A549 (cell line): Measurements from ENCODE around the gene CHPF.

ENCODE experiments used
- CTCF ChIP-seq: fragments of >200 bp; sonication (Bioruptor Twin); formaldehyde crosslinking; IDR thresholded peaks from 3 replicates; pipeline ENCODE4 v1.5.1; 2016
- FOSL2 ChIP-seq, 2 experiments: fragments of 450-650 bp in 1 of 2; fragments of >200 bp in 1 of 2; sonication (Bioruptor Twin) in 1 of 2; formaldehyde crosslinking; IDR thresholded peaks; 2 replicates each; pipeline versions ENCODE4 v1.5.0 to v1.6.1; 2016 to 2020; ENCODE audit warnings: mild to moderate bottlenecking in 1 of 2, moderate library complexity in 1 of 2
- HMGXB4 ChIP-seq: fragments of 250-450 bp; sonication (Bioruptor Pico); IDR thresholded peaks from 2 replicates; pipeline ENCODE4 v1.5.0; 2021; ENCODE audit warnings: mild to moderate bottlenecking, moderate library complexity, borderline replicate concordance
- HOXB13 ChIP-seq: fragments of 250-450 bp; sonication (Bioruptor Pico); IDR thresholded peaks from 2 replicates; pipeline ENCODE4 v1.5.0; 2020; ENCODE audit warnings: low read depth, mild to moderate bottlenecking, moderate library complexity
- KDM1A ChIP-seq: fragments of 200-600 bp; sonication (generic); IDR thresholded peaks from 2 replicates; pipeline ENCODE4 v1.6.1; 2016; ENCODE audit warnings: low read depth, mild to moderate bottlenecking
- MAX ChIP-seq: IDR thresholded peaks from 2 replicates; pipeline ENCODE4 v1.6.1; 2012
- MYC ChIP-seq: IDR thresholded peaks from 2 replicates; pipeline ENCODE4 v1.6.1; 2012; ENCODE audit warnings: mild to moderate bottlenecking, inconsistent platforms, low read length, improper control_type of control experiment, borderline replicate concordance
- POLR2A ChIP-seq: IDR thresholded peaks from 2 replicates; pipeline ENCODE4 v1.6.1; 2012; ENCODE audit warnings: mild to moderate bottlenecking, low read length
- POLR2AphosphoS2 ChIP-seq: conservative IDR thresholded peaks from 2 replicates; pipeline ENCODE4 v1.6.1; 2012; ENCODE audit warnings: low read length, improper control_type of control experiment, inconsistent platforms
- REST ChIP-seq: fragments of 200-600 bp; sonication (generic); IDR thresholded peaks from 2 replicates; pipeline ENCODE4 v1.6.1; 2016; ENCODE audit warnings: antibody characterized with exemption, mild to moderate bottlenecking, moderate library complexity

GRCh38 chr2:219496247-219496824 is 47.3 kb downstream of the CHPF start:
- TF ChIP-seq CTCF: no peak
- TF ChIP-seq REST: no peak
- no peak for TF ChIP-seq HMGXB4 (CRISPR knock-in tag)
- no peak for TF ChIP-seq POLR2A
- no peak for TF ChIP-seq KDM1A
- no peak for TF ChIP-seq FOSL2 (IDR thresholded peaks at IDR 0.05)
- no peak for TF ChIP-seq FOSL2 (CRISPR knock-in tag; IDR thresholded peaks at IDR 0.05)
- TF ChIP-seq HOXB13 (CRISPR knock-in tag): no peak
- TF ChIP-seq MAX: no peak
- no peak for TF ChIP-seq POLR2AphosphoS2
- TF ChIP-seq MYC: no peak
